Measurements from ENCODE around the gene CDK5RAP3. TPM values are rescaled to one million over a fixed set of nuclear protein-coding genes. Genes with fewer than 3 reads are reported as not detected.
"Not testable (repeated sequence)": the region's sequence is repeated elsewhere in the genome, so short reads cannot be mapped to it uniquely, and the experiment has no call there.

CDK5RAP3 gene
- total RNA-seq, 4 donors from 2014 or later: 43.9 to 70.2 (median 58.4) TPM

- H3K9me3 ChIP-seq: no peaks in the 10 kb centered on the region
- TF ChIP-seq CTCF (IDR thresholded peaks at IDR 0.05) (no peak), EP300 (IDR thresholded peaks at IDR 0.05) (no peak), POLR2AphosphoS5 (IDR thresholded peaks at IDR 0.05) (no peak), POLR2A (IDR thresholded peaks at IDR 0.05; ENCODE audit: low read depth) (no peak)
- no peak overlapping the region for H3K4me3 ChIP-seq
- no peaks in the 10 kb centered on the region for H3K36me3 ChIP-seq
- H3K27me3 ChIP-seq: peaks cover 0 to 59% (median 20%) of the 10 kb centered on the region in 4 donors
- no peak overlapping the region for H3K27ac ChIP-seq (replicated peaks in 1 of 4)
- peaks cover 10 to 32% (median 14%) of the 10 kb centered on the region in 4 donors for H3K4me1 ChIP-seq
- WGBS: 70% methylated on average over 8 of the region's 8 CpGs
- intact Hi-C loops (cut with DNase I): loop anchor here (5.0 to 10.0 kb wide), 2 partner anchors 62 to 170 kb away; partner anchors contain the start of gene SCRN2
- no peak for DNase-seq (ENCODE audit: extremely low spot score)
These were observed 43.7 kb downstream of the CDK5RAP3 start for GRCh38 chr17:48014595-48015111.

- no peak for DNase-seq (ENCODE audit: extremely low spot score)
- Histone ChIP-seq H3K4me1 (peaks cover 10 to 32% (median 14%) of the 10 kb centered on the region in 4 donors), H3K27ac (replicated peaks in 1 of 4) (no peak overlapping the region), H3K4me3 (no peak overlapping the region), H3K27me3 (peaks cover 0 to 53% (median 15%) of the 10 kb centered on the region in 4 donors), H3K36me3 (no peaks in the 10 kb centered on the region), H3K9me3 (no peaks in the 10 kb centered on the region)
- intact Hi-C loops (cut with DNase I): loop anchor here (5.0 to 10.0 kb wide), 2 partner anchors 64 to 171 kb away; partner anchors contain the start of gene SCRN2
- 77% methylated on average over 2 of the region's 2 CpGs for WGBS
- TF ChIP-seq POLR2A (IDR thresholded peaks at IDR 0.05; ENCODE audit: low read depth) (no peak), CTCF (IDR thresholded peaks at IDR 0.05) (no peak), POLR2AphosphoS5 (IDR thresholded peaks at IDR 0.05) (no peak), EP300 (IDR thresholded peaks at IDR 0.05) (no peak)
These were observed 45.2 kb downstream of the CDK5RAP3 start for GRCh38 chr17:48016112-48016511.

- not testable (repeated sequence) for H3K4me3 ChIP-seq; H3K36me3 ChIP-seq; H3K9me3 ChIP-seq; H3K27ac ChIP-seq (replicated peaks in 1 of 4); DNase-seq (ENCODE audit: extremely low spot score)
- Histone ChIP-seq H3K27me3 (peaks cover 0 to 43% (median 4%) of the 10 kb centered on the region in 4 donors), H3K4me1 (peaks cover 0 to 15% (median under 1%) of the 10 kb centered on the region in 4 donors)
- intact Hi-C loops (cut with DNase I): loop anchor here (2.0 to 10.0 kb wide), 3 partner anchors 39 to 173 kb away; partner anchors contain the start of gene SCRN2
- 85% methylated on average over 2 of the region's 4 CpGs for WGBS
These were observed 46.9 kb downstream of the CDK5RAP3 start for GRCh38 chr17:48017817-48018158.

- Histone ChIP-seq H3K4me1 (peaks cover 33 to 52% (median 39%) of the 10 kb centered on the region in 4 donors), H3K36me3 (no peaks in the 10 kb centered on the region), H3K27ac (replicated peaks in 1 of 4) (no peak overlapping the region), H3K4me3 (no peak overlapping the region), H3K27me3 (peaks cover 0 to 32% (median 2%) of the 10 kb centered on the region in 4 donors), H3K9me3 (no peaks in the 10 kb centered on the region)
- intact Hi-C loops (cut with DNase I): no loop called here
- no peak for DNase-seq (ENCODE audit: extremely low spot score)
- TF ChIP-seq POLR2A (IDR thresholded peaks at IDR 0.05; ENCODE audit: low read depth) (no peak), CTCF (IDR thresholded peaks at IDR 0.05) (no peak), EP300 (IDR thresholded peaks at IDR 0.05) (no peak), POLR2AphosphoS5 (IDR thresholded peaks at IDR 0.05) (no peak)
- WGBS: 75% methylated on average over 5 of the region's 5 CpGs
These were observed 51.0 kb downstream of the CDK5RAP3 start for GRCh38 chr17:48021934-48022333.

GRCh38 chr17:48022901-48023300 is 52.0 kb downstream of the CDK5RAP3 start:
- Histone ChIP-seq H3K27ac (replicated peaks in 1 of 4) (peak overlapping the region in 2 of 4 donors; percentile 87 to 92), H3K4me3 (peak overlapping the region; percentile 52 to 64 (median 56)), H3K4me1 (peaks cover 36 to 44% (median 40%) of the 10 kb centered on the region in 4 donors), H3K9me3 (no peaks in the 10 kb centered on the region), H3K27me3 (peaks cover 0 to 32% (median 2%) of the 10 kb centered on the region in 4 donors), H3K36me3 (no peaks in the 10 kb centered on the region)
- intact Hi-C loops (cut with DNase I): no loop called here
- no peak for DNase-seq (ENCODE audit: extremely low spot score)
- TF ChIP-seq EP300 (IDR thresholded peaks at IDR 0.05) (no peak), POLR2AphosphoS5 (IDR thresholded peaks at IDR 0.05) (no peak), POLR2A (IDR thresholded peaks at IDR 0.05; ENCODE audit: low read depth) (no peak), CTCF (IDR thresholded peaks at IDR 0.05) (no peak)
- WGBS: 72% methylated on average over 6 of the region's 6 CpGs
